Esophagus muscularis mucosa (tissue), 4 donors: ENCODE measurements around the gene ENTPD6.

Experiments
- EP300 ChIP-seq: sonication (generic); formaldehyde crosslinking; IDR thresholded peaks from one replicate; pipeline ENCODE4 v1.6.1; 2017; ENCODE audit warnings: antibody characterized with exemption
- POLR2AphosphoS5 ChIP-seq, 2 donors: sonication (generic); formaldehyde crosslinking; IDR thresholded peaks; one replicate each; pipeline ENCODE4 v1.6.1; 2017; ENCODE audit warnings: antibody characterized with exemption in 2 of 2
- TF ChIP-seq, protein P1 (sequence below), 3 experiments: fragments of 200-600 bp in 2 of 3; fragments of 450-650 bp in 1 of 3; sonication (generic) in 2 of 3; IDR thresholded peaks; one replicate each; pipeline ENCODE4 v1.5.1; 2017 to 2019; ENCODE audit warnings: antibody characterized with exemption in 3 of 3, mild to moderate bottlenecking in 2 of 3, moderate library complexity in 1 of 3

DNA sequence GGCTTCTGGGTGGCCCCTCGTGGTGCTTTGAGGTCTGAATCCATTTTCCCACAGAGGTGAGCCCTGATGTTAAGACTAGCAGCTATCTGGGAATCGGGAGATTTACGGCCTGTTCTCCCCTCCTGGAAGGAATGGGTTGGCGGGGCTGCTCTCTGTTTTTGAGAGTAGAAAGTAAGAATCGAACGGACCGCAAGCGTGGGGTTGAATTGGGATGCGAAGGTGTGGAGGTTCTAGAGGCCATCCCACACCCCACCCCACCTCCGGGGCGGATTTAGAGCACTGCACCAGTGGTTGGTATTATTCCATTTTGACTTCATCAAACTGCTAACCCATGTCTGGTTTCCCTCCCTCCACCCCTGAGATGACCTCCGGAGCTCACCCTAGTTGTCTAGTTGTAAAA is 63.8 kb downstream of the ENTPD6 start:
- TF ChIP-seq EP300 (no peak), POLR2AphosphoS5 (IDR thresholded peaks at IDR 0.05) (no peak)
- TF ChIP-seq, protein P1, sequence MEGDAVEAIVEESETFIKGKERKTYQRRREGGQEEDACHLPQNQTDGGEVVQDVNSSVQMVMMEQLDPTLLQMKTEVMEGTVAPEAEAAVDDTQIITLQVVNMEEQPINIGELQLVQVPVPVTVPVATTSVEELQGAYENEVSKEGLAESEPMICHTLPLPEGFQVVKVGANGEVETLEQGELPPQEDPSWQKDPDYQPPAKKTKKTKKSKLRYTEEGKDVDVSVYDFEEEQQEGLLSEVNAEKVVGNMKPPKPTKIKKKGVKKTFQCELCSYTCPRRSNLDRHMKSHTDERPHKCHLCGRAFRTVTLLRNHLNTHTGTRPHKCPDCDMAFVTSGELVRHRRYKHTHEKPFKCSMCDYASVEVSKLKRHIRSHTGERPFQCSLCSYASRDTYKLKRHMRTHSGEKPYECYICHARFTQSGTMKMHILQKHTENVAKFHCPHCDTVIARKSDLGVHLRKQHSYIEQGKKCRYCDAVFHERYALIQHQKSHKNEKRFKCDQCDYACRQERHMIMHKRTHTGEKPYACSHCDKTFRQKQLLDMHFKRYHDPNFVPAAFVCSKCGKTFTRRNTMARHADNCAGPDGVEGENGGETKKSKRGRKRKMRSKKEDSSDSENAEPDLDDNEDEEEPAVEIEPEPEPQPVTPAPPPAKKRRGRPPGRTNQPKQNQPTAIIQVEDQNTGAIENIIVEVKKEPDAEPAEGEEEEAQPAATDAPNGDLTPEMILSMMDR (IDR thresholded peaks at IDR 0.05): no peak
